ENCODE results near the gene SMG6.
"Not testable (repeated sequence)": the region's sequence is repeated elsewhere in the genome, so short reads cannot be mapped to it uniquely, and the experiment has no call there.

SMG6 gene

GRCh38 chr17:2227025-2227699 lies 76.4 kb downstream of the SMG6 start:
- DNase-seq = no peak

GRCh38 chr17:2223617-2223927 lies 80.0 kb downstream of the SMG6 start:
- DNase-seq = no peak

GRCh38 chr17:2222901-2223616 lies 80.5 kb downstream of the SMG6 start:
- no peak for DNase-seq

- no peak for DNase-seq
Observed at GRCh38 chr17:2222301-2222700, 81.3 kb downstream of the SMG6 start.

GRCh38 chr17:2218426-2218825 lies 85.2 kb downstream of the SMG6 start:
- no peak for DNase-seq

- DNase-seq = peak; percentile 65
Observed at GRCh38 chr17:2215616-2216364, 87.8 kb downstream of the SMG6 start.

- no peak for DNase-seq
Observed at GRCh38 chr17:2214929-2215615, 88.5 kb downstream of the SMG6 start.

- no peak for DNase-seq
Observed at GRCh38 chr17:2214047-2214928, 89.3 kb downstream of the SMG6 start.

- no peak for DNase-seq
Observed at GRCh38 chr17:2213291-2213960, 90.2 kb downstream of the SMG6 start.

GRCh38 chr17:2212400-2212981 lies 91.1 kb downstream of the SMG6 start:
- DNase-seq = no peak

GRCh38 chr17:2211661-2212399 lies 91.8 kb downstream of the SMG6 start:
- no peak for DNase-seq

- no peak for DNase-seq
Observed at GRCh38 chr17:2210726-2211125, 92.9 kb downstream of the SMG6 start.

GRCh38 chr17:2207815-2208515 lies 95.6 kb downstream of the SMG6 start:
- DNase-seq = no peak

GRCh38 chr17:2204393-2204792 lies 99.2 kb downstream of the SMG6 start:
- DNase-seq = no peak

GRCh38 chr17:2203818-2204217 lies 99.8 kb downstream of the SMG6 start:
- DNase-seq = no peak

- no peak for DNase-seq
Observed at GRCh38 chr17:2202996-2203575, 100.5 kb downstream of the SMG6 start.

GRCh38 chr17:2202302-2202995 lies 101.1 kb downstream of the SMG6 start:
- no peak for DNase-seq

GRCh38 chr17:2199386-2199785 lies 104.2 kb downstream of the SMG6 start:
- DNase-seq = not testable (repeated sequence)

GRCh38 chr17:2198927-2199326 lies 104.7 kb downstream of the SMG6 start:
- no peak for DNase-seq
